HG02678 (cell line): ENCODE data around the gene C1QL1.
"Not testable (repeated sequence)": the region's sequence is repeated elsewhere in the genome, so short reads cannot be mapped to it uniquely, and the experiment has no call there.

ENCODE experiments used
- ATAC-seq: cut with Tn5 transposase; IDR thresholded peaks from one replicate; pipeline ENCODE4 v1.9.1; 2021; ENCODE audit warnings: mild to moderate bottlenecking, moderate library complexity; ENCODE audit not compliant: unreplicated experiment

The C1QL1 gene

GRCh38 chr17:44965481-44966234 lies 2.4 kb downstream of the C1QL1 start:
- ATAC-seq, result no peak

- ATAC-seq, result no peak
Measured at GRCh38 chr17:44961921-44962350, 6.2 kb downstream of the C1QL1 start.

- ATAC-seq, result no peak
Measured at GRCh38 chr17:44960691-44961090, 7.4 kb downstream of the C1QL1 start.

GRCh38 chr17:44959821-44960531 lies 8.1 kb downstream of the C1QL1 start:
- no peak for ATAC-seq

GRCh38 chr17:44956998-44957981 lies 10.8 kb downstream of the C1QL1 start:
- no peak for ATAC-seq

GRCh38 chr17:44955674-44956425 lies 12.3 kb downstream of the C1QL1 start:
- ATAC-seq, result no peak

GRCh38 chr17:44952946-44953475 lies 15.1 kb downstream of the C1QL1 start:
- no peak for ATAC-seq

GRCh38 chr17:44948315-44948795 lies 19.7 kb downstream of the C1QL1 start:
- no peak for ATAC-seq

- ATAC-seq, result peak; percentile 92
Measured at GRCh38 chr17:44947461-44948314, 20.4 kb downstream of the C1QL1 start, which contains the start of gene KIF18B. KIF18B (minus strand) TSS chr17:44947773; CDS start chr17:44936344, 11,429 bp downstream.

- not testable (repeated sequence) for ATAC-seq
Measured at GRCh38 chr17:44945652-44946051, 22.5 kb downstream of the C1QL1 start.

GRCh38 chr17:44942456-44942855 lies 25.6 kb downstream of the C1QL1 start:
- no peak for ATAC-seq

GRCh38 chr17:44941712-44942331 lies 26.3 kb downstream of the C1QL1 start:
- no peak for ATAC-seq

- ATAC-seq, result no peak
Measured at GRCh38 chr17:44940768-44941167, 27.3 kb downstream of the C1QL1 start.

- ATAC-seq, result no peak
Measured at GRCh38 chr17:44940317-44940716, 27.8 kb downstream of the C1QL1 start.

- ATAC-seq, result no peak
Measured at GRCh38 chr17:44935116-44935515, 33.0 kb downstream of the C1QL1 start.

GRCh38 chr17:44934745-44935105 lies 33.4 kb downstream of the C1QL1 start:
- ATAC-seq, result no peak

- ATAC-seq, result no peak
Measured at GRCh38 chr17:44933824-44934744, 34.0 kb downstream of the C1QL1 start.

GRCh38 chr17:44932787-44933097 lies 35.4 kb downstream of the C1QL1 start:
- ATAC-seq, result no peak
